K562 (cell line): ENCODE results near the gene COL28A1. TPM values are rescaled to one million over a fixed set of nuclear protein-coding genes. Genes with fewer than 3 reads are reported as not detected.

Experiments
- ATAC-seq: fragments of 200-7000 bp; cut with Tn5 transposase; 3 replicates; pipeline ENCODE4 v1.9.1; 2020; ENCODE audit warnings: moderate library complexity
- BruUV-seq: library from RNA; stranded (reverse); fragments of 400-500 nt; replicated peaks from 2 replicates; lab custom pipeline; 2021; lab: Mats Ljungman, UMichigan
- CTCF ChIA-PET: fragments of 300-600 bp; formaldehyde crosslinking; extraction: SDS; loops from one replicate; lab custom pipeline; 2021; ENCODE audit warnings: low intra/inter-chr PET ratio; lab: Yijun Ruan, JAX
- POLR2A ChIA-PET: fragments of 300-600, 350-650 bp; sonication (Branson Sonifier 250); formaldehyde crosslinking; extraction: SDS; loops from one replicate; lab custom pipeline; 2021; ENCODE audit warnings: antibody characterized with exemption, inconsistent platforms; lab: Yijun Ruan, JAX
- DNase-seq, 4 experiments: peaks; one replicate each; pipeline versions ENCODE4 v3.0.0 to v3.0.0-alpha.2; 2011 to 2018; ENCODE audit warnings: low spot score in 3 of 4, mixed read lengths in 3 of 4; ENCODE audit errors: extremely low read depth in 1 of 4
- FAIRE-seq: peaks from 2 replicates; lab custom pipeline; 2011; peaks lifted over from hg19 to GRCh38; lab: Jason Lieb, UNC
- H2AFZ ChIP-seq: 2 replicates; pipeline ENCODE4 v1.6.0; 2011; ENCODE audit warnings: low read depth, low read length, control low read depth, inconsistent platforms
- H3K27ac ChIP-seq: fragments of 200-600 bp; 3 replicates; pipeline ENCODE4 v1.8.0; 2011; ENCODE audit warnings: low read depth, mild to moderate bottlenecking, control low read depth, inconsistent platforms, low read length, moderate library complexity, mixed read lengths; ENCODE audit errors: extremely low read depth
- H3K27me3 ChIP-seq, 2 experiments: fragments of 300-600 bp in 1 of 2; 2 replicates in 1 of 2; 3 replicates in 1 of 2; pipeline versions ENCODE4 v1.6.0 to v1.8.0; 2011; ENCODE audit warnings: inconsistent platforms in 2 of 2, low read length in 2 of 2, mild to moderate bottlenecking in 1 of 2, mixed read lengths in 1 of 2, moderate library complexity in 1 of 2; ENCODE audit not compliant: control insufficient read depth in 2 of 2, insufficient read depth in 2 of 2
- H3K36me3 ChIP-seq: fragments of 300-600 bp; 3 replicates; pipeline ENCODE4 v1.8.0; 2011; ENCODE audit warnings: mild to moderate bottlenecking, low read length, inconsistent platforms; ENCODE audit not compliant: control insufficient read depth, insufficient read depth
- H3K4me1 ChIP-seq, 2 experiments: fragments of 200-600 bp in 1 of 2; replicated peaks in 1 of 2; 2 replicates in 1 of 2; 3 replicates in 1 of 2; pipeline versions ENCODE4 v1.5.1 to v1.8.0; 2011; ENCODE audit warnings: inconsistent platforms in 2 of 2, low read length in 2 of 2, mild to moderate bottlenecking in 1 of 2, mixed read lengths in 1 of 2, moderate library complexity in 1 of 2; ENCODE audit not compliant: control insufficient read depth in 2 of 2, insufficient read depth in 2 of 2
- H3K4me2 ChIP-seq: 2 replicates; pipeline ENCODE4 v1.6.1; 2011; ENCODE audit warnings: low read length, control low read depth, inconsistent platforms, mixed read lengths; ENCODE audit not compliant: insufficient read depth
- H3K4me3 ChIP-seq: fragments of 200-600 bp; sonication (generic), shearing (Covaris generic); 2 replicates; pipeline ENCODE4 v1.5.1; 2016; ENCODE audit warnings: control low read depth, inconsistent platforms
- H3K79me2 ChIP-seq: fragments of 200-600 bp; 3 replicates; pipeline ENCODE4 v1.8.0; 2011; ENCODE audit warnings: low read length, inconsistent platforms; ENCODE audit not compliant: control insufficient read depth, insufficient read depth
- H3K9ac ChIP-seq, 2 experiments: 2 replicates each; pipeline versions ENCODE4 v1.6.0 to v1.6.1; 2011; ENCODE audit warnings: low read depth in 2 of 2, low read length in 2 of 2, control low read depth in 1 of 2, inconsistent platforms in 1 of 2, mild to moderate bottlenecking in 1 of 2, mixed read lengths in 1 of 2; ENCODE audit not compliant: insufficient read depth in 1 of 2
- H3K9me1 ChIP-seq: one replicate; pipeline ENCODE4 v1.6.0; 2011; ENCODE audit warnings: inconsistent platforms, mild to moderate bottlenecking, low read length, moderate library complexity; ENCODE audit not compliant: control insufficient read depth, insufficient read depth
- H3K9me3 ChIP-seq: replicated peaks from 2 replicates; pipeline ENCODE4 v1.5.1; 2011; ENCODE audit warnings: low read depth, low read length, inconsistent platforms; ENCODE audit not compliant: control insufficient read depth, insufficient read depth
- H4K20me1 ChIP-seq: replicated peaks from 2 replicates; pipeline ENCODE4 v1.6.1; 2011; ENCODE audit warnings: low read length, inconsistent platforms, mixed read lengths; ENCODE audit not compliant: control insufficient read depth, insufficient read depth
- NR2C2 ChIP-seq, 2 experiments: fragments of 200-800 bp in 1 of 2; sonication (Bioruptor generic) in 1 of 2; sonication (generic) in 1 of 2; formaldehyde crosslinking in 1 of 2; IDR thresholded peaks; 2 replicates each; pipeline versions ENCODE4 v1.6.1 to v1.8.0; 2016 to 2022; ENCODE audit warnings: mild to moderate bottlenecking in 1 of 2, missing compliant biosample characterization in 1 of 2, missing genetic modification characterization in 1 of 2, missing genetic modification reagents in 1 of 2
- SAFB2 ChIP-seq: fragments of 200-400 bp; formaldehyde crosslinking; IDR thresholded peaks from 2 replicates; pipeline ENCODE4 v1.6.1; 2018; ENCODE audit warnings: borderline replicate concordance, low read length, low read depth, moderate library complexity; ENCODE audit not compliant: severe bottlenecking
- ZNF280A ChIP-seq: fragments of 450-650 bp; IDR thresholded peaks from 2 replicates; pipeline ENCODE4 v1.6.1; 2018; ENCODE audit warnings: mild to moderate bottlenecking, low read depth; ENCODE audit not compliant: partially characterized antibody
- WGBS: fragments of 100-300 bp; shearing (Covaris generic); methylation state at CpG from one replicate; pipeline ENCODE4 v1.1.6; 2016; ENCODE audit warnings: low coverage, mixed read lengths; ENCODE audit not compliant: insufficient coverage; ENCODE audit errors: missing lambda C conversion rate; 5-methylcytosine and 5-hydroxymethylcytosine counted together
- in situ Hi-C: fragments of 300-500 bp; cut with MboI; formaldehyde crosslinking; loops from 4 replicates; pipeline ENCODE4 v1.15.0; 2018; ENCODE audit warnings: inconsistent platforms, mixed read lengths
- intact Hi-C: fragments of 100-400 bp; cut with micrococcal nuclease; formaldehyde crosslinking; loops from 2 replicates; pipeline ENCODE4 v1.14.2; 2022
- polyA plus RNA-seq, 8 experiments: library from polyadenylated mRNA; depleted of rRNA in 4 of 8; stranded (reverse) in 5 of 8; unstranded in 3 of 8; fragments of >200 nt; fragmentation: Nextera tagmentation in 2 of 8; fragmentation: Illumina TruSeq in 1 of 8; extraction: Ambion mirVana in 2 of 8; extraction: Trizol in 1 of 8; gene quantifications; 2 replicates each; pipeline versions ENCODE4 v1.2.1 to v1.2.3, GENCODE V29; 2011 to 2014; ENCODE audit warnings: inconsistent platforms in 1 of 8, missing spikeins in 1 of 8
- total RNA-seq, 7 experiments: library from RNA; depleted of rRNA in 6 of 7; stranded (reverse); fragments of >200 nt in 6 of 7; fragmentation: Illumina TruSeq in 2 of 7; extraction: Trizol in 2 of 7; gene quantifications; 2 replicates each; pipeline versions ENCODE4 v1.2.1 to v1.2.3, GENCODE V29; 2011 to 2021; ENCODE audit warnings: low replicate concordance in 1 of 7
- TF ChIP-seq, protein P1 (sequence below): fragments of 250-450 bp; sonication (Bioruptor Pico); IDR thresholded peaks from 2 replicates; pipeline ENCODE4 v1.8.0; 2021; ENCODE audit warnings: borderline replicate concordance, mild to moderate bottlenecking, moderate library complexity; ENCODE audit not compliant: poor library complexity, severe bottlenecking

Gene COL28A1
- total and polyA plus RNA-seq, 9 of the 15 experiments (the other 6 are each of a cell fraction or from before 2014, with no cell fraction given), result 0.03 to 0.13 (median 0.05) TPM; not detected in 3

GRCh38 chr7:7504910-7505704 lies 30.6 kb downstream of the COL28A1 start:
- CTCF ChIA-PET, result no interaction called here
- BruUV-seq, result no TSS peak

More at GRCh38 chr7:7504910-7505704, 30.6 kb downstream of the COL28A1 start:
- Histone ChIP-seq H2AFZ (no peak overlapping the region), H3K4me1 (no peaks in the 10 kb centered on the region), H3K9ac (no peak overlapping the region), H3K27me3 (no peaks in the 10 kb centered on the region; a peak in 1 of 5 replicates), H3K4me3 (no peak overlapping the region), H3K4me2 (no peak overlapping the region), H3K9me3 (no peaks in the 10 kb centered on the region), H4K20me1 (no peaks in the 10 kb centered on the region), H3K9me1 (no peaks in the 10 kb centered on the region), H3K27ac (no peak overlapping the region), H3K36me3 (no peaks in the 10 kb centered on the region), H3K79me2 (no peaks in the 10 kb centered on the region)
- FAIRE-seq (no peak), DNase-seq (no peak), ATAC-seq (no peak)
- intact Hi-C loops, result no loop called here
- 0% methylated on average over 3 of the region's 3 CpGs for WGBS
- POLR2A ChIA-PET, result interaction anchor here (0.8 kb wide), 1 partner anchor 16 kb away, joined by 3 read pairs; no protein-coding TSS in a partner anchor
- TF ChIP-seq, protein P1, sequence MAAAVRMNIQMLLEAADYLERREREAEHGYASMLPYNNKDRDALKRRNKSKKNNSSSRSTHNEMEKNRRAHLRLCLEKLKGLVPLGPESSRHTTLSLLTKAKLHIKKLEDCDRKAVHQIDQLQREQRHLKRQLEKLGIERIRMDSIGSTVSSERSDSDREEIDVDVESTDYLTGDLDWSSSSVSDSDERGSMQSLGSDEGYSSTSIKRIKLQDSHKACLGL, result no peak
- no peak for TF ChIP-seq NR2C2 (CRISPR knock-in tag; IDR thresholded peaks at IDR 0.05)
- TF ChIP-seq NR2C2 (tag; IDR thresholded peaks at IDR 0.05), result no peak
- TF ChIP-seq ZNF280A, result no peak
- no peak for TF ChIP-seq SAFB2
- in situ Hi-C loops, result no loop called here
